Renal cortex interstitium (tissue), 11 donors: Measurements from ENCODE around the gene UTS2B. TPM values are rescaled to one million over a fixed set of nuclear protein-coding genes. Genes with fewer than 3 reads are reported as not detected.

Experiments
- DNase-seq, 11 donors: peaks; one replicate each; pipeline ENCODE4 v3.0.0-alpha.2; 2013; ENCODE audit warnings: low read depth in 9 of 11, low spot score in 4 of 11; ENCODE audit errors: extremely low read depth in 1 of 11
- polyA plus RNA-seq, 3 donors: library from polyadenylated mRNA; unstranded; fragments of 120-200 nt; gene quantifications; one replicate each; pipeline ENCODE4 v1.2.1, GENCODE V29; 2013; ENCODE audit not compliant: insufficient read length in 3 of 3

UTS2B gene
- polyA plus RNA-seq, 3 donors: 0.65 to 0.88 (median 0.70) TPM

GRCh38 chr3:191220908-191221307 lies 109.4 kb downstream of the UTS2B start:
- DNase-seq: no peak

DNA sequence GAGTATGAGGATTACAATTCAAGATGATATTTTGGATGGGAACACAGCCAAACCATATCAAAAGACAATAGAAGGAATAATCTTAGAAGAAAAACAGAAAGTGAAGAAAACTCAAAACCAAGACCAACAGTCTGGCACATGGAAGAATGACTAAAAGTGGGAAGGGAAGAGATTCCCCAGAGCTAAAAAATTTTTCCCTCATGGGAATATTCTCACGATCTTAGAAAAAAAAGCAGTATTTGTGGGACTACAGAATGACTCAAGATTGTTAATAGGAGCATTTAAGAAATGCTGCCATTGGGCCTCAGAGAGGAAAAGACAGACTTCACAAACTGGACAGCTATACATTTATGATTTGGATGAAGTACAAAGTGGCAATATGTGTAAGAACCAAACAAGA lies 113.0 kb downstream of the UTS2B start:
- no peak for DNase-seq

Other genes starting within 250 kb of the UTS2B start
- 10 to 100 TPM in 1 of 3 donors, 1 to 10 TPM in 2; 7.3 to 10.3 (median 8.5) TPM for gene OSTN, start 131.3 kb downstream of the UTS2B start, polyA plus RNA-seq
- 10 to 100 TPM; 61.5 to 81.9 (median 66.4) TPM for gene CCDC50, start 1.1 kb downstream of the UTS2B start, polyA plus RNA-seq
- not detected for gene PYDC2, start 130.6 kb upstream of the UTS2B start, polyA plus RNA-seq